Panc1 (cell line): Measurements from ENCODE around the gene TMEM91.

Experiments used
- CTCF ChIP-seq: fragments of 450-650 bp; IDR thresholded peaks from 2 replicates; pipeline ENCODE4 v1.5.1; 2017; ENCODE audit warnings: mild to moderate bottlenecking
- POLR2AphosphoS5 ChIP-seq: IDR thresholded peaks from 2 replicates; pipeline ENCODE4 v1.6.1; 2012; ENCODE audit warnings: mild to moderate bottlenecking, low read depth, low read length, moderate library complexity
- REST ChIP-seq, 2 experiments: IDR thresholded peaks; 2 replicates each; pipeline ENCODE4 v1.6.1; 2011 to 2012; ENCODE audit warnings: low read depth in 2 of 2, control low read depth in 1 of 2, low read length in 1 of 2, mild to moderate bottlenecking in 1 of 2, moderate library complexity in 1 of 2; ENCODE audit not compliant: insufficient read depth in 1 of 2
- SIN3A ChIP-seq: IDR thresholded peaks from 2 replicates; pipeline ENCODE4 v1.6.1; 2012; ENCODE audit warnings: low read depth, mild to moderate bottlenecking, low read length, moderate library complexity, borderline replicate concordance; ENCODE audit not compliant: insufficient read depth
- TCF7L2 ChIP-seq: IDR thresholded peaks from 2 replicates; pipeline ENCODE4 v1.6.1; 2011; ENCODE audit warnings: mild to moderate bottlenecking, low read depth, low read length, inconsistent platforms

- TF ChIP-seq POLR2AphosphoS5 (no peak), CTCF (peak; percentile 16; the same call in 1 of the 2 replicates), REST (IDR thresholded peaks at IDR 0.05; ENCODE audit: insufficient read depth in 1 of 2, low read depth in 2 of 2, low read length in 1 of 2) (no peak), SIN3A (no peak), TCF7L2 (no peak)
Measured at GRCh38 chr19:41431426-41432386, 55.4 kb downstream of the TMEM91 start.
